Ishikawa (cell line): ENCODE data around the gene GRIK4.

Experiments
- CEBPB ChIP-seq: IDR thresholded peaks from 2 replicates; pipeline ENCODE4 v1.6.1; 2012
- CREB1 ChIP-seq: IDR thresholded peaks from 2 replicates; pipeline ENCODE4 v1.6.1; 2012; ENCODE audit warnings: low read depth
- EP300 ChIP-seq: IDR thresholded peaks from 2 replicates; pipeline ENCODE4 v1.6.1; 2012; ENCODE audit warnings: borderline replicate concordance
- FOXM1 ChIP-seq: IDR thresholded peaks from 2 replicates; pipeline ENCODE4 v1.6.1; 2012; ENCODE audit warnings: low read depth, borderline replicate concordance
- MAX ChIP-seq: IDR thresholded peaks from 2 replicates; pipeline ENCODE4 v1.6.1; 2012
- RAD21 ChIP-seq: IDR thresholded peaks from 2 replicates; pipeline ENCODE4 v1.6.1; 2012; ENCODE audit warnings: low read depth
- TAF1 ChIP-seq: IDR thresholded peaks from 2 replicates; pipeline ENCODE4 v1.6.1; 2012; ENCODE audit warnings: low read depth, mild to moderate bottlenecking
- TCF12 ChIP-seq: IDR thresholded peaks from 2 replicates; pipeline ENCODE4 v1.6.1; 2012; ENCODE audit warnings: low read depth
- YY1 ChIP-seq: IDR thresholded peaks from 2 replicates; pipeline ENCODE4 v1.6.1; 2012; ENCODE audit warnings: low read depth
- ZBTB7A ChIP-seq: IDR thresholded peaks from 2 replicates; pipeline ENCODE4 v1.6.1; 2012; ENCODE audit warnings: low read depth
- TF ChIP-seq, protein P1 (sequence below): IDR thresholded peaks from 2 replicates; pipeline ENCODE4 v1.6.1; 2012; ENCODE audit warnings: low read depth, mild to moderate bottlenecking

DNA sequence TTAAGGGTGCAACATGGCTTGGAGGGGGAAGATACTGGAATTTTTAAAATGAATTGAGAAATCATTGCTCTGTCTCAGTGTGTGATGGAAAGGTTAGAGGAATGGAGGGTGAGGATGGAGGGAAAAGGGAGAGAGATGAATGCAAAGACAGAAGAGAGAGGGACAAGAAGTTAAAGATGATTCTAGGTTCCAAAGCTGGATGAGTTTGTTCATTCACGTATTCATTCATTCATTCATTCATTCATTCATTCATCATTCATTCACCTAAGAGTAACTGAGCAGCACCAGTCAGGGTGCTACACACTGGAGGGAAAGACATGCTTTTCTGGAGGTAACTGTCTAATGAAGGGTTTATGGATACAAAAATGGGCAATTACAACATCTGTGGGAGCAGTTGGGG is 209.2 kb downstream of the GRIK4 start:
- TF ChIP-seq, protein P1, sequence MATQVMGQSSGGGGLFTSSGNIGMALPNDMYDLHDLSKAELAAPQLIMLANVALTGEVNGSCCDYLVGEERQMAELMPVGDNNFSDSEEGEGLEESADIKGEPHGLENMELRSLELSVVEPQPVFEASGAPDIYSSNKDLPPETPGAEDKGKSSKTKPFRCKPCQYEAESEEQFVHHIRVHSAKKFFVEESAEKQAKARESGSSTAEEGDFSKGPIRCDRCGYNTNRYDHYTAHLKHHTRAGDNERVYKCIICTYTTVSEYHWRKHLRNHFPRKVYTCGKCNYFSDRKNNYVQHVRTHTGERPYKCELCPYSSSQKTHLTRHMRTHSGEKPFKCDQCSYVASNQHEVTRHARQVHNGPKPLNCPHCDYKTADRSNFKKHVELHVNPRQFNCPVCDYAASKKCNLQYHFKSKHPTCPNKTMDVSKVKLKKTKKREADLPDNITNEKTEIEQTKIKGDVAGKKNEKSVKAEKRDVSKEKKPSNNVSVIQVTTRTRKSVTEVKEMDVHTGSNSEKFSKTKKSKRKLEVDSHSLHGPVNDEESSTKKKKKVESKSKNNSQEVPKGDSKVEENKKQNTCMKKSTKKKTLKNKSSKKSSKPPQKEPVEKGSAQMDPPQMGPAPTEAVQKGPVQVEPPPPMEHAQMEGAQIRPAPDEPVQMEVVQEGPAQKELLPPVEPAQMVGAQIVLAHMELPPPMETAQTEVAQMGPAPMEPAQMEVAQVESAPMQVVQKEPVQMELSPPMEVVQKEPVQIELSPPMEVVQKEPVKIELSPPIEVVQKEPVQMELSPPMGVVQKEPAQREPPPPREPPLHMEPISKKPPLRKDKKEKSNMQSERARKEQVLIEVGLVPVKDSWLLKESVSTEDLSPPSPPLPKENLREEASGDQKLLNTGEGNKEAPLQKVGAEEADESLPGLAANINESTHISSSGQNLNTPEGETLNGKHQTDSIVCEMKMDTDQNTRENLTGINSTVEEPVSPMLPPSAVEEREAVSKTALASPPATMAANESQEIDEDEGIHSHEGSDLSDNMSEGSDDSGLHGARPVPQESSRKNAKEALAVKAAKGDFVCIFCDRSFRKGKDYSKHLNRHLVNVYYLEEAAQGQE, result no peak
- no peak for TF ChIP-seq RAD21
- no peak for TF ChIP-seq EP300
- TF ChIP-seq MAX, result no peak
- TF ChIP-seq CREB1, result no peak
- no peak for TF ChIP-seq YY1
- no peak for TF ChIP-seq CEBPB
- no peak for TF ChIP-seq ZBTB7A
- TF ChIP-seq FOXM1, result no peak
- TF ChIP-seq TCF12, result no peak
- TF ChIP-seq TAF1, result no peak
